Vagina (tissue), 2 donors: Measurements from ENCODE around the gene ZNF777. TPM values are rescaled to one million over a fixed set of nuclear protein-coding genes. Genes with fewer than 3 reads are reported as not detected.

Experiments
- DNase-seq, 2 donors: peaks; one replicate each; pipeline ENCODE4 v3.0.0-alpha.2; 2017; ENCODE audit errors: extremely low spot score in 2 of 2
- H3K27ac ChIP-seq: fragments of 200-600 bp; sonication (generic); one replicate; pipeline ENCODE4 v1.5.1; 2019
- H3K27me3 ChIP-seq: fragments of 200-600 bp; sonication (generic); one replicate; pipeline ENCODE4 v1.5.1; 2019
- H3K36me3 ChIP-seq, 2 donors: fragments of 200-600 bp; sonication (generic); one replicate each; pipeline ENCODE4 v1.5.1; 2017 to 2019
- H3K4me1 ChIP-seq: fragments of 200-600 bp; sonication (generic); one replicate; pipeline ENCODE4 v1.5.1; 2019
- H3K4me3 ChIP-seq, 2 donors: fragments of 200-600 bp; sonication (generic); 1 replicate in 1 of 2; 2 replicates in 1 of 2; pipeline ENCODE4 v1.5.1; 2016 to 2019
- H3K9me3 ChIP-seq: fragments of 200-600 bp; sonication (generic); one replicate; pipeline ENCODE4 v1.5.1; 2019
- POLR2A ChIP-seq, 2 donors: fragments of 450-650 bp; IDR thresholded peaks; one replicate each; pipeline ENCODE4 v1.6.1; 2017; ENCODE audit warnings: antibody characterized with exemption in 2 of 2, mild to moderate bottlenecking in 2 of 2, moderate library complexity in 2 of 2
- POLR2AphosphoS5 ChIP-seq, 2 donors: sonication (generic); formaldehyde crosslinking; IDR thresholded peaks; one replicate each; pipeline ENCODE4 v1.9.0; 2017; ENCODE audit warnings: antibody characterized with exemption in 2 of 2, mild to moderate bottlenecking in 2 of 2, low read depth in 1 of 2; ENCODE audit not compliant: insufficient read depth in 1 of 2
- intact Hi-C: fragments of 100-400 bp; cut with DNase I; formaldehyde crosslinking; loops from one replicate; pipeline ENCODE4 v1.15.1; 2023
- total RNA-seq: library from RNA; depleted of rRNA; stranded (reverse); fragments of >200 nt; gene quantifications from one replicate; pipeline ENCODE4 v1.2.3, GENCODE V29; 2016
- TF ChIP-seq, protein P1 (sequence below), 3 experiments: fragments of 450-650 bp in 2 of 3; fragments of 200-600 bp in 1 of 3; sonication (generic) in 1 of 3; IDR thresholded peaks; one replicate each; pipeline ENCODE4 v1.5.1; 2017 to 2019; ENCODE audit warnings: antibody characterized with exemption in 3 of 3, mild to moderate bottlenecking in 2 of 3, moderate library complexity in 2 of 3

The ZNF777 gene
- total RNA-seq, 1 donor from 2014 or later: 13.5 TPM

DNA sequence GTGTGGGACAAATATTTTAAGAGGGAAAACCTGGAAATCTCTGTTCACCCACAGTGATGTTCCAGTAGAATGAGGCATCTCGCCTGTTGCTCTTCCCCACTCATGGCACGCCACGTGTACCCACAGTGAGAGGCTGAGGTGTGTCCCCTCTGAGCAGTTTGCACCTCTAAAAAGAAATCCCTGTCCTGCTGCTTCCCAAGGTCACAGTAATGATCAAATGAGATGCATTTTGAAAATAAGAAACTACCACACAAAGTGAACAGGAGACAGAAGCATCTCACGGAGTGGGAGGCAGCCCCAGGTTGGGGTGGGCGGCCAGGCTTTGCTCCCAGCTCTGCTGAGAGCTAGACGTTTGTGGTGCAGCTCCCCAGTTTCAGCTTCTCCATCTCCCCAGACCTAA lies 12.4 kb upstream of the ZNF777 start:
- H3K4me1 ChIP-seq: no peaks in the 10 kb centered on the region
- no peaks in the 10 kb centered on the region for H3K9me3 ChIP-seq
- H3K4me3 ChIP-seq: no peak overlapping the region
- peak in 1 of 2 donors; percentile 76 for DNase-seq
- H3K27ac ChIP-seq: no peak overlapping the region
- no peaks in the 10 kb centered on the region for H3K27me3 ChIP-seq
- peaks cover 0 to 48% of the 10 kb centered on the region in 2 donors for H3K36me3 ChIP-seq
- intact Hi-C loops: no loop called here
- no peak for TF ChIP-seq POLR2AphosphoS5 (IDR thresholded peaks at IDR 0.05; ENCODE audit: insufficient read depth in 1 of 2, low read depth in 1 of 2)
- no peak for TF ChIP-seq POLR2A (IDR thresholded peaks at IDR 0.05)
- TF ChIP-seq, protein P1, sequence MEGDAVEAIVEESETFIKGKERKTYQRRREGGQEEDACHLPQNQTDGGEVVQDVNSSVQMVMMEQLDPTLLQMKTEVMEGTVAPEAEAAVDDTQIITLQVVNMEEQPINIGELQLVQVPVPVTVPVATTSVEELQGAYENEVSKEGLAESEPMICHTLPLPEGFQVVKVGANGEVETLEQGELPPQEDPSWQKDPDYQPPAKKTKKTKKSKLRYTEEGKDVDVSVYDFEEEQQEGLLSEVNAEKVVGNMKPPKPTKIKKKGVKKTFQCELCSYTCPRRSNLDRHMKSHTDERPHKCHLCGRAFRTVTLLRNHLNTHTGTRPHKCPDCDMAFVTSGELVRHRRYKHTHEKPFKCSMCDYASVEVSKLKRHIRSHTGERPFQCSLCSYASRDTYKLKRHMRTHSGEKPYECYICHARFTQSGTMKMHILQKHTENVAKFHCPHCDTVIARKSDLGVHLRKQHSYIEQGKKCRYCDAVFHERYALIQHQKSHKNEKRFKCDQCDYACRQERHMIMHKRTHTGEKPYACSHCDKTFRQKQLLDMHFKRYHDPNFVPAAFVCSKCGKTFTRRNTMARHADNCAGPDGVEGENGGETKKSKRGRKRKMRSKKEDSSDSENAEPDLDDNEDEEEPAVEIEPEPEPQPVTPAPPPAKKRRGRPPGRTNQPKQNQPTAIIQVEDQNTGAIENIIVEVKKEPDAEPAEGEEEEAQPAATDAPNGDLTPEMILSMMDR (IDR thresholded peaks at IDR 0.05): no peak

DNA sequence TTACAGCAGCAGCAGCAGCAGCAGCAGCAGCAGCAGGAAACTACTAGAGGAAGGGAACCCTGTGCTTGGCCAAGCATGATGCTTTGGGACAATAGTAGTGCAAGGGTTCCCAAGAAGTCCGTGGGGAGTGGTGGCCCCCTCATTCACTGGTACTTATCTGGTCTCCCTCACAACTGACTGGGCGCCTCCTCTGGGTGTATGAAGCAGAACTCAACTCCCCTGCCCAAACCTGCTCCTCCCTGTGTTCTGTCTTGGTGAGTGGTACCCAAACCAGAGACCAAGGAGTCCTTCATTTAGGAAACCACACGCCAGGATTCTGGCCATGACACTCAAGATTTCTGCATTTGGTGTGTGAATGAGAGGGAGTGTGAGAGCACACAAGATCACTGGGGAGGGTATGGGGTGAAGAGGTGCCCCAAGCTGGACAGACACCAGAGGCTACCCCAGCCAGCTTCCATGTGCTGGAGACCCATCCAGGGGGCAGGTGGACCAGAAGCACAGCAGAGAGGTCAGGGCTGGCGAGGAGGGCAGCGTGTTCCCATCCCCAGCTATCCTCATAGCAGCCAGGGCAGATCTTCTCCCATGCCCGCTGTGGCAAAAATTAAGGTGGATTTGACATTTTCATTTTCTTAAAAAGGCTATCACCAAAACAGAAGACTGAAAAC lies 10.6 kb upstream of the ZNF777 start:
- DNase-seq: peak in 1 of 2 donors; percentile 54
- H3K9me3 ChIP-seq: no peaks in the 10 kb centered on the region
- TF ChIP-seq POLR2A (IDR thresholded peaks at IDR 0.05) (no peak), POLR2AphosphoS5 (IDR thresholded peaks at IDR 0.05; ENCODE audit: insufficient read depth in 1 of 2, low read depth in 1 of 2) (no peak)
- TF ChIP-seq, protein P1 (IDR thresholded peaks at IDR 0.05): no peak
- H3K36me3 ChIP-seq: peaks cover 0 to 39% of the 10 kb centered on the region in 2 donors
- no peaks in the 10 kb centered on the region for H3K27me3 ChIP-seq
- H3K4me3 ChIP-seq: no peak overlapping the region
- H3K27ac ChIP-seq: no peak overlapping the region
- intact Hi-C loops: no loop called here
- H3K4me1 ChIP-seq: no peaks in the 10 kb centered on the region

DNA sequence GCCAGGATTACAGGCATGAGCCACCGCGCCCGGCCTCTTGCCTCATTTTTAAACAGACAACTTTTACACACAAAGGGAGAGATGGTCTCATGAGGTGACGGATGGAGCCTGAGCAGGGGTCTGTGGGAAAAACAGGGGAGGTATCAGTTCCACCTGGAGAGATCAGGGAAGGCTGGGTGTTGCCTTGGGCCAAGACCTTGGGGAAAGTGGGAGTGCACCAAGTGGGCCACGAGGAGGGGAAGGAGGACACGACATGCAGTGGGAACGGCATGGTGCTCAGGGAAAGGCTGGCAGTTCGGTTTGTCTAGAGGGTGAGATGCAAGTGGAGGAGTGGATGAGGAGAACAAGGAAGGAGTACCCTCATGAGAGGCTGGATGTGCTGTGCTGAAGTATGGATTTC lies 8.9 kb upstream of the ZNF777 start:
- TF ChIP-seq, protein P1 (IDR thresholded peaks at IDR 0.05): no peak
- TF ChIP-seq POLR2A (IDR thresholded peaks at IDR 0.05) (no peak), POLR2AphosphoS5 (IDR thresholded peaks at IDR 0.05; ENCODE audit: insufficient read depth in 1 of 2, low read depth in 1 of 2) (no peak)
- Histone ChIP-seq H3K4me1 (no peaks in the 10 kb centered on the region), H3K27me3 (no peaks in the 10 kb centered on the region), H3K27ac (no peak overlapping the region), H3K9me3 (no peaks in the 10 kb centered on the region), H3K4me3 (no peak overlapping the region), H3K36me3 (peaks cover 0 to 25% of the 10 kb centered on the region in 2 donors)
- peak in 1 of 2 donors; percentile 76 for DNase-seq
- intact Hi-C loops: no loop called here

DNA sequence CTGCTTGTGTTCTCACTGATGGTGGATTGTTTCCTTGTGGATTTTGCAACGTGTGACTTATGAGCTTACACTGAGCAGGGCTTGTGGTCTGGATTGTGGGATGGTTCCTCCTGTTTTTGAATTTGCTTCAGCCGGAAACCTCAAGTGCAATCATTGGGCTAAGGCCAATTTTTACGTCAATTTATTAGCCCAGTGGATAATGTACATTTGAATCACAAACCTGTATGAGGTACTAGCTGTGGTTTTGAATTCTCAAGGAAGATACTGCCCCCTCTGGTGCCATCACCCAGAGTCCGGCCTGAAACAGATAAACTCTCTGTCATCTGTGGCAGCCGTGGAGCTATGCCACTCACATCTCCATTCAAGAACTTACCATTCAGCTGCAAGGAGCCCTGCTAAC lies 7.3 kb upstream of the ZNF777 start:
- intact Hi-C loops: no loop called here
- Histone ChIP-seq H3K36me3 (peaks cover 0 to 9% of the 10 kb centered on the region in 2 donors), H3K4me3 (no peak overlapping the region), H3K27ac (no peak overlapping the region), H3K9me3 (no peaks in the 10 kb centered on the region), H3K4me1 (no peaks in the 10 kb centered on the region), H3K27me3 (no peaks in the 10 kb centered on the region)
- TF ChIP-seq POLR2AphosphoS5 (IDR thresholded peaks at IDR 0.05; ENCODE audit: insufficient read depth in 1 of 2, low read depth in 1 of 2) (no peak), POLR2A (IDR thresholded peaks at IDR 0.05) (no peak)
- TF ChIP-seq, protein P1 (IDR thresholded peaks at IDR 0.05): no peak
- peak in 1 of 2 donors; percentile 49 for DNase-seq

DNA sequence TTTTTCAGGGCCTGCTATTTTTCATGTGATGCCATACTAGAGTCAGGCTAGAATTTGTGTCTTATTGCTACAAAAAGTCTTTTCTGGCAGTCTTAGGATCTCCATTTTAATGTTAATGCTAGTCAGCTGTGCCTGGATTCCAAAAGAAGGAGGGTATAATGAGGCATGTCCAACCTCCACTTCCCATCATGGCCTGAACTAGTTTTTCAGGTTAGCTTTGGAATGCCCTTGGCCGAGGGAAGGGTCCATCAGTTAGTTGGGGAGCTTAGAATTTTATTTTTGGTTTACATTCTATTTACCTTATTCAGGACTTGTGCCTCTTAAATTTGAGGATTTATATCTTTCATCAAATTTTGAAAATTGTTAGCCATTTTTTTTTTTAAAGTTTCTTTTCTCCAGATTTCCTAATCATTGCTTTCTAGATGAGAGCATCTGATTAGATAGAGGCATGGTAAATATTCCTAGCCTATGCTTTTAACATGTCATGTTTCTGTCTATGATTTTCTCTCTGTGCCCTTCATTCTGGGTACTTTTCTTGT lies 6.5 kb upstream of the ZNF777 start:
- H3K9me3 ChIP-seq: no peaks in the 10 kb centered on the region
- no peak for DNase-seq
- TF ChIP-seq, protein P1 (IDR thresholded peaks at IDR 0.05): no peak
- TF ChIP-seq POLR2A (IDR thresholded peaks at IDR 0.05): no peak
- TF ChIP-seq POLR2AphosphoS5 (IDR thresholded peaks at IDR 0.05; ENCODE audit: insufficient read depth in 1 of 2, low read depth in 1 of 2): no peak
- no peaks in the 10 kb centered on the region for H3K4me1 ChIP-seq
- H3K36me3 ChIP-seq: peaks cover 0 to 2% of the 10 kb centered on the region in 2 donors
- H3K27ac ChIP-seq: no peak overlapping the region
- no peak overlapping the region for H3K4me3 ChIP-seq
- H3K27me3 ChIP-seq: no peaks in the 10 kb centered on the region
- intact Hi-C loops: no loop called here
